ENCODE measurements around the gene RIT1.

Gene RIT1

DNA sequence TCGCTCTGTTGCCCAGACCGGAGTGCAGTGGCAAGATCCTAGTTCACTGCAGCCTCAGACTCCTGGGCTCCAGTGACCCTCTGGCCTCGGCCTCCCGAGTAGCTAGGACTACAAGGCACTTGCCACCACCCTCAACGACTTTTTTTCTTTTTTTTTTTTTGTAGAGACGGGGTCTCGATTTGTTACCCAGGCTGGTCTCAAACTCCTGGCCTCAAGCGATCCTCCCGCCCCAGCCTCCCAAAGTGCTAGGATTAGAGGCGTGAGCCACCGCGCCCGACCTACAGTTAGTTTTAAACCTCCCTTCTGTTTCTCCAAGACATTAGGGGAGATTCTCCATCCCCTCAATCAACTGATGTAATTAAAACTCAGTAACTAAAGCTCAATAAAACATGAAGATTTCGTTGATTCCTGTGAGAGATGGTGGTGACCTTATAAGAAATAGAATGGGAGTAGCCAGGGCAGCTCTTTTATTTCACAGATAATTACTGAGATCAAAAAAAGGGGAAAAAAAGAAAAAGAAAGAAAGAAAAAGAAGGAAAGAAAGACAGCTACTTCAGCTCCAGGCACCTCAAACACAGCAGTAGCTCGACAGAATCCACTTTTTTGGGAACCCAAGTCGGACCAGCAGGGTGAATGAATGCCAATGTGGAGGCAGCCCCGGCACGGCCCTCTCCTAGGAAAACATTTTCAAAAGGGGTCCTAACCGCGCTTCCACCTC, 54.7 kb downstream of the RIT1 start:
- no peak for DNase-seq

DNA sequence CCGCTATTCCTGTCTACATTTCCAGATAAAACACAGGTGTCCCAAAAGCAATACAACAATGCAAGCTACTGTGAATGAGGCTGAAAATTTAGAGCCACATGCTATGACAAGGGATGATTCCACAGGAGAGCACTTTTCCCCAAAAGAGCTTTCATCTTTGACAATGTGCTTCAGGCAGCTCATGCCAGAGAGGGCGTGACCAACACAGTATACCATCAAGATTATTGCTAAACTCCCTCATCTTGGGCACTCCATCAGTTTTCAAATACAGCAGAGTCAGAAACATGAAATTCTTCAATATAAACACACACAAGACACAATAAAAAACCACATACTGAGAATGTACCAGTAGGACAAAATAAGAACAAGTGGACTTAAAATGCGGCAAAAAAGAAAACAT, 60.8 kb downstream of the RIT1 start:
- no peak for DNase-seq

GRCh38 chr1:155847823-155848529, 63.2 kb downstream of the RIT1 start:
- no peak for DNase-seq

Data from fibroblast of skin of right quadriceps (primary cell).